ENCODE results near the gene RBCK1. TPM values are rescaled to one million over a fixed set of nuclear protein-coding genes. Genes with fewer than 3 reads are reported as not detected.

RBCK1 gene
- total and polyA plus RNA-seq, 2 donors (not counting 3 experiments of a cell fraction or from before 2014, with no cell fraction given), result 80.4 to 82.7 TPM

GRCh38 chr20:437787-438486, 29.8 kb downstream of the RBCK1 start:
- peaks cover 16% of the 10 kb centered on the region for H3K4me1 ChIP-seq (ENCODE audit: control insufficient read depth, extremely low read depth, insufficient read depth, low read length)
- dilution Hi-C loops (cut with MboI; ENCODE audit: extremely low pct_ligation_motif_present, low sequenced_read_pairs), result no loop called here
- no peak overlapping the region for H3K4me3 ChIP-seq (replicated peaks in 1 of 3; ENCODE audit: insufficient read depth in 1 of 3, low read depth in 1 of 3, low read length in 3 of 3)
- no peaks in the 10 kb centered on the region for H3K79me2 ChIP-seq (ENCODE audit: control insufficient read depth, insufficient read depth, low read length)
- TF ChIP-seq POLR2AphosphoS5 (IDR thresholded peaks at IDR 0.05; ENCODE audit: insufficient read depth, low read depth, low read length), result no peak
- no peak for TF ChIP-seq MYC (IDR thresholded peaks at IDR 0.05; ENCODE audit: low read depth, low read length)
- TF ChIP-seq FOS (IDR thresholded peaks at IDR 0.05; ENCODE audit: borderline replicate concordance, insufficient read depth, low read length), result no peak
- no peak for TF ChIP-seq EZH2 (IDR thresholded peaks at IDR 0.05; ENCODE audit: borderline replicate concordance, low read depth, low read length, severe bottlenecking)
- TF ChIP-seq, protein P1, sequence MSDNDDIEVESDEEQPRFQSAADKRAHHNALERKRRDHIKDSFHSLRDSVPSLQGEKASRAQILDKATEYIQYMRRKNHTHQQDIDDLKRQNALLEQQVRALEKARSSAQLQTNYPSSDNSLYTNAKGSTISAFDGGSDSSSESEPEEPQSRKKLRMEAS (IDR thresholded peaks at IDR 0.05; ENCODE audit: insufficient read depth, insufficient read length), result no peak
- no peak overlapping the region for H2AFZ ChIP-seq (ENCODE audit: low read depth, low read length)
- no TSS peak for BruUV-seq (replicated peaks)
- ChIA-PET CTCF (interaction anchor here (0.6 to 1.7 kb wide), 12 partner anchors 11 to 301 kb away, joined by 3 to 11 read pairs (median 4); partner anchors contain the start of genes NRSN2 and TRIB3), POLR2A (no interaction called here)
- H3K36me3 ChIP-seq (ENCODE audit: control insufficient read depth in 2 of 2, extremely low read depth in 1 of 2, insufficient read depth in 2 of 2, low read length in 2 of 2), result peaks cover 7 to 29% of the 10 kb centered on the region in 2 experiments
- no peak overlapping the region for H3K9ac ChIP-seq (replicated peaks; ENCODE audit: extremely low read depth, insufficient read depth, low read length)
- H4K20me1 ChIP-seq (replicated peaks; ENCODE audit: control insufficient read depth, extremely low read depth, insufficient read depth, low read length), result no peaks in the 10 kb centered on the region
- H3K27me3 ChIP-seq (ENCODE audit: control insufficient read depth in 2 of 2, insufficient read depth in 2 of 2, low read length in 2 of 2), result no peaks in the 10 kb centered on the region
- DNase-seq (ENCODE audit: low read depth, low spot score), result peak; percentile 8
- intact Hi-C loops (cut with micrococcal nuclease), result no loop called here
- no peak for FAIRE-seq
- no peaks in the 10 kb centered on the region for H3K9me1 ChIP-seq (replicated peaks; ENCODE audit: control insufficient read depth, extremely low read depth, insufficient read depth, low read length)
- H3K4me2 ChIP-seq (ENCODE audit: insufficient read depth, low read length), result no peak overlapping the region
- H3K9me3 ChIP-seq (replicated peaks; ENCODE audit: control insufficient read depth, insufficient read depth, low read length), result no peaks in the 10 kb centered on the region
- no peak overlapping the region for H3K27ac ChIP-seq (ENCODE audit: insufficient read depth, low read depth, low read length)

Data from endothelial cell of umbilical vein (primary cell).